PC-9 (cell line): Measurements from ENCODE around the gene KLRB1. TPM values are rescaled to one million over a fixed set of nuclear protein-coding genes. Genes with fewer than 3 reads are reported as not detected.

Experiments
- BruUV-seq: library from RNA; stranded (reverse); fragments of 400-500 nt; replicated peaks from 2 replicates; lab custom pipeline; 2021; lab: Mats Ljungman, UMichigan
- CTCF ChIA-PET: fragments of 300-600 bp; sonication (Branson Sonifier 250); formaldehyde crosslinking; loops from one replicate; lab custom pipeline; 2022; ENCODE audit warnings: antibody characterized with exemption; lab: Charles Lee
- POLR2A ChIA-PET: fragments of 300-600 bp; sonication (Branson Sonifier 250); formaldehyde crosslinking; loops from one replicate; lab custom pipeline; 2022; ENCODE audit warnings: antibody characterized with exemption; ENCODE audit not compliant: unreplicated experiment; lab: Charles Lee
- DNase-seq, 2 experiments: peaks; one replicate each; pipeline versions ENCODE4 v3.0.0 to v3.0.0-alpha.2; 2015 to 2022; ENCODE audit warnings: mixed read lengths in 1 of 2
- H2AFZ ChIP-seq: fragments of 200-600 bp; sonication (generic); 2 replicates; pipeline ENCODE4 v1.8.1; 2017; ENCODE audit warnings: antibody characterized with exemption
- H3F3A ChIP-seq: fragments of 200-600 bp; sonication (generic); 2 replicates; pipeline ENCODE4 v1.8.1; 2017; ENCODE audit warnings: antibody characterized with exemption, mild to moderate bottlenecking, low read depth; ENCODE audit not compliant: insufficient read depth
- H3K27ac ChIP-seq: fragments of 200-600 bp; sonication (generic); 2 replicates; pipeline ENCODE4 v1.6.1; 2016; ENCODE audit warnings: mixed run types
- H3K27me3 ChIP-seq: fragments of 200-600 bp; sonication (generic); 2 replicates; pipeline ENCODE4 v1.6.1; 2016; ENCODE audit warnings: low read depth, mixed run types; ENCODE audit not compliant: insufficient read depth
- H3K36me3 ChIP-seq: fragments of 200-600 bp; sonication (generic); 2 replicates; pipeline ENCODE4 v1.6.1; 2016; ENCODE audit warnings: low read depth, mixed run types
- H3K4me1 ChIP-seq: fragments of 200-600 bp; sonication (generic); replicated peaks from 2 replicates; pipeline ENCODE4 v1.6.1; 2016; ENCODE audit warnings: mixed run types; ENCODE audit not compliant: insufficient read depth
- H3K4me2 ChIP-seq: fragments of 200-600 bp; sonication (generic); 2 replicates; pipeline ENCODE4 v1.6.1; 2017; ENCODE audit warnings: mixed run types
- H3K4me3 ChIP-seq: fragments of 200-600 bp; sonication (generic); 2 replicates; pipeline ENCODE4 v1.6.1; 2016; ENCODE audit warnings: mixed run types
- H3K79me2 ChIP-seq: fragments of 200-600 bp; sonication (generic); 2 replicates; pipeline ENCODE4 v1.6.1; 2017; ENCODE audit warnings: low read depth, mixed run types
- H3K9me2 ChIP-seq: fragments of 200-600 bp; sonication (generic); 2 replicates; pipeline ENCODE4 v1.8.1; 2017; ENCODE audit warnings: mild to moderate bottlenecking; ENCODE audit not compliant: insufficient read depth
- H3K9me3 ChIP-seq: fragments of 200-600 bp; sonication (generic); 2 replicates; pipeline ENCODE4 v1.8.1; 2016; ENCODE audit warnings: low read depth; ENCODE audit not compliant: insufficient read depth
- H4K20me1 ChIP-seq: fragments of 200-600 bp; sonication (generic); 2 replicates; pipeline ENCODE4 v1.8.1; 2017; ENCODE audit not compliant: insufficient read depth
- EZH2 ChIP-seq: fragments of 200-600 bp; sonication (generic); IDR thresholded peaks from 2 replicates; pipeline ENCODE4 v1.8.0; 2017; ENCODE audit warnings: antibody characterized with exemption, low read depth
- intact Hi-C: fragments of 100-400 bp; cut with micrococcal nuclease; formaldehyde crosslinking; loops from one replicate; pipeline ENCODE4 v1.10.0; 2022; ENCODE audit not compliant: unreplicated experiment
- total RNA-seq: library from RNA; stranded (reverse); gene quantifications from 2 replicates; pipeline ENCODE4 v1.2.3, GENCODE V29; 2021
- TF ChIP-seq, protein P1 (sequence below): fragments of 200-600 bp; sonication (generic); conservative IDR thresholded peaks from 2 replicates; pipeline ENCODE4 v1.6.1; 2017; ENCODE audit warnings: mixed run types, antibody characterized with exemption, mild to moderate bottlenecking, moderate library complexity

KLRB1 gene
- total RNA-seq, 1 experiment from 2014 or later, result not detected

DNA sequence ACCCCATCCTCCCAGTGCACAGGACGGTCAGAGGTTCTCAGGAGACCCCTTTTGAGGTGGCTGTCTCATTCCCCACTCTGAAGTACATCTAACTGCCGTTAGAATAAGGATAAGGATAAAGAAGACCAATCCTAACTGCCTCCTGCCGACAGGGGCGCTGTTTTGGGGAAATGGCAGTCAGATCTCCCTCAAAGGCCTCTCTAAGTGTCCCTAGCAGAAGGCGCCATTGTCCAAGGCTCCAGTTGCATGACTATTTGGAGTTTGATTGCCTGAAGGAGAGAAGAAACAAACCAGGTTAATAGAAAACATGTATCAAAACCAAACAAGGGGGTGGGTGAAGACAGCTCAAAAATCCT lies 29.1 kb upstream of the KLRB1 start:
- H3K79me2 ChIP-seq, result no peaks in the 10 kb centered on the region
- no peak overlapping the region for H2AFZ ChIP-seq
- peaks cover 27% of the 10 kb centered on the region for H3K4me1 ChIP-seq
- DNase-seq, result no peak
- peaks cover 18% of the 10 kb centered on the region; the same call in 1 of the 2 replicates for H3F3A ChIP-seq
- H3K9me3 ChIP-seq, result peaks cover 5% of the 10 kb centered on the region; the same call in 1 of the 2 replicates
- H3K4me2 ChIP-seq, result no peak overlapping the region
- H3K9me2 ChIP-seq, result no peaks in the 10 kb centered on the region
- intact Hi-C loops, result no loop called here
- no peak overlapping the region for H3K4me3 ChIP-seq
- TF ChIP-seq EZH2, result no peak
- TF ChIP-seq, protein P1, sequence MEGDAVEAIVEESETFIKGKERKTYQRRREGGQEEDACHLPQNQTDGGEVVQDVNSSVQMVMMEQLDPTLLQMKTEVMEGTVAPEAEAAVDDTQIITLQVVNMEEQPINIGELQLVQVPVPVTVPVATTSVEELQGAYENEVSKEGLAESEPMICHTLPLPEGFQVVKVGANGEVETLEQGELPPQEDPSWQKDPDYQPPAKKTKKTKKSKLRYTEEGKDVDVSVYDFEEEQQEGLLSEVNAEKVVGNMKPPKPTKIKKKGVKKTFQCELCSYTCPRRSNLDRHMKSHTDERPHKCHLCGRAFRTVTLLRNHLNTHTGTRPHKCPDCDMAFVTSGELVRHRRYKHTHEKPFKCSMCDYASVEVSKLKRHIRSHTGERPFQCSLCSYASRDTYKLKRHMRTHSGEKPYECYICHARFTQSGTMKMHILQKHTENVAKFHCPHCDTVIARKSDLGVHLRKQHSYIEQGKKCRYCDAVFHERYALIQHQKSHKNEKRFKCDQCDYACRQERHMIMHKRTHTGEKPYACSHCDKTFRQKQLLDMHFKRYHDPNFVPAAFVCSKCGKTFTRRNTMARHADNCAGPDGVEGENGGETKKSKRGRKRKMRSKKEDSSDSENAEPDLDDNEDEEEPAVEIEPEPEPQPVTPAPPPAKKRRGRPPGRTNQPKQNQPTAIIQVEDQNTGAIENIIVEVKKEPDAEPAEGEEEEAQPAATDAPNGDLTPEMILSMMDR, result no peak
- POLR2A ChIA-PET, result no interaction called here
- BruUV-seq, result no TSS peak
- no peaks in the 10 kb centered on the region for H3K36me3 ChIP-seq
- no peaks in the 10 kb centered on the region for H4K20me1 ChIP-seq
- H3K27ac ChIP-seq, result no peak overlapping the region
- no peaks in the 10 kb centered on the region for H3K27me3 ChIP-seq
- CTCF ChIA-PET, result interaction anchor here (1.0 kb wide), 1 partner anchor 53 kb away, joined by 3 read pairs; no protein-coding TSS in a partner anchor

DNA sequence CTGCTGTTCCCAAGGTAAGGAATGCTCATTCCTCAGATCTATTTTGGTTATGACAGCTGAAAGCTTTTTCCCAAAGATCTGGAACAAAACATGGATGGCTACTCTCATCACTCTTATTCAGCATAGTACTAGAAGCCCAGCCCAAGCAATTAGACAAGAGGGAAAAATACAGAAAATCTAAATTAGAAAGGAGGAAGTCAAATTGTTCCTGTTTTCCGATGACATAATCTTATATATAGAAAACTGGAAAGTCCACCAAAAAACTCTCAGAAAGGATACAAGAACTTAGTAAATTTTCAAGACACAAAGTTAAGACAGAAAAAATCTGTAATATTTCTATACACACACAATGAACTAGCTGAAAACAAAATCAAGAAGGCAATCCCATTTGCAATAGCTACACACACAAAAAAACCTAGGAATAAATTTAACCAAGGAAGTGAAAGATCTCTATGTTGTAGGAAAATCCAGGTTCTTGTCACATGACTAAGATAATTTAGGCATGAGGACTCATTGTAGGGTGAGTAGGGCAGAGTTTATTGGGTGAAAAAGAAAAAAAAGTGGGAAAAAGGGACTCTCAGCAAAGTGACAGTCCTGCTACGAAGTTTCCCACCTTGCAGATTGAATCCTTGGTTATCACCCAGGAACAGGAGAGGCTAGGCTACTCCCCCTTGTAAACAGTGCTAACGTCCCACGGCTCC lies 28.6 kb upstream of the KLRB1 start:
- no peaks in the 10 kb centered on the region for H4K20me1 ChIP-seq
- peaks cover 18% of the 10 kb centered on the region; the same call in 1 of the 2 replicates for H3F3A ChIP-seq
- peaks cover 5% of the 10 kb centered on the region; the same call in 1 of the 2 replicates for H3K9me3 ChIP-seq
- no peak overlapping the region for H3K4me2 ChIP-seq
- no peaks in the 10 kb centered on the region for H3K9me2 ChIP-seq
- CTCF ChIA-PET, result interaction anchor here (0.7 to 1.5 kb wide), 4 partner anchors 54 to 162 kb away, joined by 3 to 4 read pairs (median 3); no protein-coding TSS in a partner anchor
- H3K27me3 ChIP-seq, result no peaks in the 10 kb centered on the region
- POLR2A ChIA-PET, result no interaction called here
- peaks cover 27% of the 10 kb centered on the region for H3K4me1 ChIP-seq
- intact Hi-C loops, result no loop called here
- DNase-seq, result no peak
- no peak overlapping the region for H3K4me3 ChIP-seq
- no TSS peak for BruUV-seq
- H3K79me2 ChIP-seq, result no peaks in the 10 kb centered on the region
- no peak overlapping the region for H3K27ac ChIP-seq
- H3K36me3 ChIP-seq, result no peaks in the 10 kb centered on the region
- TF ChIP-seq EZH2, result no peak
- TF ChIP-seq, protein P1, result no peak
- no peak overlapping the region for H2AFZ ChIP-seq

GRCh38 chr12:9634969-9635754 lies 27.4 kb upstream of the KLRB1 start:
- H3K9me3 ChIP-seq, result peaks cover 5% of the 10 kb centered on the region; the same call in 1 of the 2 replicates
- ChIA-PET POLR2A (no interaction called here), CTCF (interaction anchor here (0.6 to 1.5 kb wide), 5 partner anchors 47 to 163 kb away, joined by 3 to 4 read pairs (median 3); no protein-coding TSS in a partner anchor)
- H3K4me1 ChIP-seq, result peaks cover 27% of the 10 kb centered on the region
- H3K27ac ChIP-seq, result no peak overlapping the region
- H2AFZ ChIP-seq, result no peak overlapping the region
- peaks cover 18% of the 10 kb centered on the region; the same call in 1 of the 2 replicates for H3F3A ChIP-seq
- no peaks in the 10 kb centered on the region for H3K27me3 ChIP-seq
- TF ChIP-seq, protein P1, result no peak
- no peak for TF ChIP-seq EZH2
- BruUV-seq, result no TSS peak
- no peaks in the 10 kb centered on the region for H3K36me3 ChIP-seq
- DNase-seq, result no peak
- no peaks in the 10 kb centered on the region for H3K9me2 ChIP-seq
- intact Hi-C loops, result loop anchor here (1.0 to 5.0 kb wide), 6 partner anchors 38 to 506 kb away; no protein-coding TSS in a partner anchor
- no peaks in the 10 kb centered on the region for H4K20me1 ChIP-seq
- no peak overlapping the region for H3K4me3 ChIP-seq
- H3K79me2 ChIP-seq, result no peaks in the 10 kb centered on the region
- H3K4me2 ChIP-seq, result no peak overlapping the region
